Measurements from ENCODE around the gene PARP12. TPM values are rescaled to one million over a fixed set of nuclear protein-coding genes. Genes with fewer than 3 reads are reported as not detected.

The PARP12 gene
- total RNA-seq, 1 donor from 2014 or later = 164 TPM

Other genes with a start within 250 kb of the PARP12 start
- gene TBXAS1, start 233.7 kb downstream of the PARP12 start, total RNA-seq = 6.0 and 7.2 TPM in 2 replicates
- gene KDM7A, start 114.0 kb upstream of the PARP12 start, total RNA-seq = 29.1 and 29.2 TPM in 2 replicates

Measured in T-helper 1 cell treated with Interleukin-12 subunit alpha and Interleukin-12 subunit beta and Interleukin-4 antibody, amounts not matched to agents 30 ng/mL and 1 ng/mL, for 36 hours (primary cell).